SU-DHL-6 (cell line): ENCODE data around the gene ZNF213.
A peak's percentile ranks its signal among the peaks of the same experiment; 100 is the strongest.
"Not testable (repeated sequence)": the region's sequence is repeated elsewhere in the genome, so short reads cannot be mapped to it uniquely, and the experiment has no call there.

Experiments used
- H2AFZ ChIP-seq: fragments of 200-600 bp; sonication (generic); 2 replicates; pipeline ENCODE4 v1.6.1; 2014; ENCODE audit warnings: low read depth, mild to moderate bottlenecking, moderate library complexity, mixed read lengths, antibody characterized with exemption, low read length; ENCODE audit not compliant: severe bottlenecking
- H3F3A ChIP-seq: fragments of 200-600 bp; shearing (Covaris generic); 2 replicates; pipeline ENCODE4 v1.6.0; 2016; ENCODE audit warnings: antibody characterized with exemption, mild to moderate bottlenecking; ENCODE audit not compliant: insufficient read depth
- H3K27ac ChIP-seq: fragments of 200-600 bp; sonication (generic); 2 replicates; pipeline ENCODE4 v1.5.1; 2016; ENCODE audit warnings: low read depth, mild to moderate bottlenecking, low read length, moderate library complexity, mixed read lengths
- H3K27me3 ChIP-seq: fragments of 200-600 bp; sonication (generic), shearing (Covaris generic); 2 replicates; pipeline ENCODE4 v1.6.0; 2014; ENCODE audit warnings: mild to moderate bottlenecking, low read length
- H3K36me3 ChIP-seq: fragments of 200-600 bp; sonication (generic); 2 replicates; pipeline ENCODE4 v1.6.1; 2014; ENCODE audit warnings: mild to moderate bottlenecking, low read length, mixed read lengths
- H3K4me2 ChIP-seq: fragments of 300-600, 200-600 bp; shearing (Covaris generic), sonication (generic); 2 replicates; pipeline ENCODE4 v1.6.0; 2014; ENCODE audit warnings: low read length, low read depth, mild to moderate bottlenecking; ENCODE audit not compliant: poor library complexity, severe bottlenecking
- H3K4me3 ChIP-seq: fragments of 200-600 bp; sonication (generic); 2 replicates; pipeline ENCODE4 v1.5.1; 2014; ENCODE audit warnings: antibody characterized with exemption, low read length, mild to moderate bottlenecking, mixed read lengths; ENCODE audit not compliant: insufficient read depth, poor library complexity, severe bottlenecking
- H3K79me2 ChIP-seq: fragments of 200-600 bp; sonication (generic); 2 replicates; pipeline ENCODE4 v1.6.1; 2014; ENCODE audit warnings: mild to moderate bottlenecking, low read length, moderate library complexity; ENCODE audit not compliant: insufficient read depth
- H3K9ac ChIP-seq: fragments of 200-600 bp; sonication (generic); 2 replicates; pipeline ENCODE4 v1.7.0; 2014; ENCODE audit warnings: mild to moderate bottlenecking, low read length
- H3K9me2 ChIP-seq: fragments of 200-600 bp; sonication (generic); replicated peaks from 2 replicates; pipeline ENCODE4 v1.6.1; 2014; ENCODE audit warnings: low read length; ENCODE audit not compliant: insufficient read depth
- H3K9me3 ChIP-seq: fragments of 200-600 bp; sonication (generic); 2 replicates; pipeline ENCODE4 v1.6.1; 2014; ENCODE audit warnings: low read length, mixed read lengths; ENCODE audit not compliant: insufficient read depth
- H4K20me1 ChIP-seq: fragments of 200-600 bp; sonication (generic); 2 replicates; pipeline ENCODE4 v1.6.1; 2014; ENCODE audit warnings: low read depth, mild to moderate bottlenecking, antibody characterized with exemption, low read length, moderate library complexity, mixed read lengths
- CTCF ChIP-seq: fragments of 200-600 bp; sonication (generic); IDR thresholded peaks from one replicate; pipeline ENCODE4 v1.5.1; 2017; ENCODE audit warnings: antibody characterized with exemption, mild to moderate bottlenecking, low read length, moderate library complexity; ENCODE audit not compliant: insufficient read depth, poor library complexity, severe bottlenecking
- EZH2phosphoT487 ChIP-seq: fragments of 200-600 bp; sonication (generic), shearing (Covaris generic); conservative IDR thresholded peaks from 2 replicates; pipeline ENCODE4 v1.6.1; 2018; ENCODE audit warnings: mild to moderate bottlenecking, antibody characterized with exemption, low read length, moderate library complexity, mixed read lengths

ZNF213 gene

GRCh38 chr16:3135126-3135715, 392 bp downstream of the ZNF213 start:
- TF ChIP-seq EZH2phosphoT487: no peak
- Histone ChIP-seq H3K9ac (peak overlapping the region; percentile 78), H3K79me2 (peaks cover 11% of the 10 kb centered on the region), H3K27me3 (no peaks in the 10 kb centered on the region), H4K20me1 (no peaks in the 10 kb centered on the region), H3K4me3 (peak overlapping the region; percentile 80), H3K9me3 (no peaks in the 10 kb centered on the region), H3K27ac (peak overlapping the region; percentile 18; the same call in 1 of the 2 replicates), H3K4me2 (peak overlapping the region; percentile 88), H3F3A (peaks cover 5% of the 10 kb centered on the region), H3K36me3 (no peaks in the 10 kb centered on the region), H2AFZ (peak overlapping the region; percentile 76), H3K9me2 (no peaks in the 10 kb centered on the region)

GRCh38 chr16:3137267-3137666, 2.4 kb downstream of the ZNF213 start:
- Histone ChIP-seq H3K27me3 (no peaks in the 10 kb centered on the region), H4K20me1 (no peaks in the 10 kb centered on the region), H3K9ac (no peak overlapping the region), H3K27ac (no peak overlapping the region), H3K4me3 (no peak overlapping the region), H3K79me2 (peaks cover 11% of the 10 kb centered on the region), H2AFZ (no peak overlapping the region), H3K36me3 (no peaks in the 10 kb centered on the region), H3K9me3 (no peaks in the 10 kb centered on the region), H3K9me2 (no peaks in the 10 kb centered on the region), H3F3A (peaks cover 4% of the 10 kb centered on the region; the same call in 1 of the 2 replicates), H3K4me2 (no peak overlapping the region)
- TF ChIP-seq CTCF (no peak), EZH2phosphoT487 (no peak)

GRCh38 chr16:3138342-3138741, 3.5 kb downstream of the ZNF213 start:
- Histone ChIP-seq H3K27me3 (no peaks in the 10 kb centered on the region), H3K9me2 (no peaks in the 10 kb centered on the region), H3K9ac (no peak overlapping the region), H3K36me3 (no peaks in the 10 kb centered on the region), H4K20me1 (no peaks in the 10 kb centered on the region), H2AFZ (no peak overlapping the region), H3K79me2 (peaks cover 11% of the 10 kb centered on the region), H3K4me2 (no peak overlapping the region), H3K4me3 (no peak overlapping the region), H3F3A (peaks cover 4% of the 10 kb centered on the region; the same call in 1 of the 2 replicates), H3K9me3 (no peaks in the 10 kb centered on the region), H3K27ac (no peak overlapping the region)
- TF ChIP-seq EZH2phosphoT487 (no peak), CTCF (no peak)

- Histone ChIP-seq H3K9me3 (no peaks in the 10 kb centered on the region), H3K36me3 (no peaks in the 10 kb centered on the region), H3K4me3 (no peak overlapping the region), H2AFZ (no peak overlapping the region), H3K79me2 (peaks cover 7% of the 10 kb centered on the region), H3K9me2 (no peaks in the 10 kb centered on the region), H3K27me3 (no peaks in the 10 kb centered on the region), H3K27ac (no peak overlapping the region), H3K9ac (no peak overlapping the region), H3K4me2 (no peak overlapping the region), H3F3A (peaks cover 4% of the 10 kb centered on the region; the same call in 1 of the 2 replicates), H4K20me1 (no peaks in the 10 kb centered on the region)
- no peak for TF ChIP-seq EZH2phosphoT487
- no peak for TF ChIP-seq CTCF
These were observed 4.1 kb downstream of the ZNF213 start for GRCh38 chr16:3138823-3139426.

GRCh38 chr16:3139561-3139960, 4.7 kb downstream of the ZNF213 start:
- not testable (repeated sequence) for H3K9me2 ChIP-seq, H3K79me2 ChIP-seq, H3K4me3 ChIP-seq, H2AFZ ChIP-seq, H3K9ac ChIP-seq, H3K27ac ChIP-seq, H3K9me3 ChIP-seq, H3K36me3 ChIP-seq, H4K20me1 ChIP-seq, H3F3A ChIP-seq, H3K4me2 ChIP-seq, H3K27me3 ChIP-seq
